GM12878 (cell line): Measurements from ENCODE around the gene KRTAP1-1.

Experiments
- RBBP5 ChIP-seq: fragments of 200-600 bp; sonication (generic); conservative IDR thresholded peaks from 2 replicates; pipeline ENCODE4 v1.6.1; 2016
- RELA ChIP-seq: fragments of 450-650 bp; IDR thresholded peaks from 2 replicates; pipeline ENCODE4 v1.8.0; 2014; ENCODE audit warnings: borderline replicate concordance; ENCODE audit not compliant: partially characterized antibody

DNA sequence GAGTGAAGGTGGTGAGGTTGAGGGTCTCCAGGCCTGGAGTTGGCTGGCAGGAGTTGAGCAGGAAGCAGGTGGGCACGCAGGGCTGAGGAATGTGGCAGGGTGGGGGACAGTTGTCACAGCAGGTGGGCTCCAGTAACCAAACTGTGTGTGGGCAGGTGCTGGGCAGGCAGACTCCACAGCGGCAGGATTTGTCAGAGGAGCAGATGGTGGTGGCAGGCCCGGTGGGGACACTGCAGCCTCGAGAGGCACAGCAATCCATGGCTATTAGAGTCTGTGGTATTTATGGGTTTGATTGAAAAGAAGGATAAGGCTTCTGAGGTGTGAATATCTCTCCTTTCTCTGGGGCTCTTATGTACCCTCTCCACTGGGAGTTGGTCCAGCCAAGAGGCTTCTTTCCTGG, 47.4 kb downstream of the KRTAP1-1 start, which contains the start of gene KRTAP3-3:
- TF ChIP-seq RELA (no peak), RBBP5 (no peak)
